T1000 (cell line): ENCODE results near the gene ARHGAP15.

ENCODE experiments used
- DNase-seq: peaks from one replicate; lab custom pipeline; 2025; ENCODE audit warnings: mixed read lengths; lab: John Stamatoyannopoulos, UW

The ARHGAP15 gene

DNA sequence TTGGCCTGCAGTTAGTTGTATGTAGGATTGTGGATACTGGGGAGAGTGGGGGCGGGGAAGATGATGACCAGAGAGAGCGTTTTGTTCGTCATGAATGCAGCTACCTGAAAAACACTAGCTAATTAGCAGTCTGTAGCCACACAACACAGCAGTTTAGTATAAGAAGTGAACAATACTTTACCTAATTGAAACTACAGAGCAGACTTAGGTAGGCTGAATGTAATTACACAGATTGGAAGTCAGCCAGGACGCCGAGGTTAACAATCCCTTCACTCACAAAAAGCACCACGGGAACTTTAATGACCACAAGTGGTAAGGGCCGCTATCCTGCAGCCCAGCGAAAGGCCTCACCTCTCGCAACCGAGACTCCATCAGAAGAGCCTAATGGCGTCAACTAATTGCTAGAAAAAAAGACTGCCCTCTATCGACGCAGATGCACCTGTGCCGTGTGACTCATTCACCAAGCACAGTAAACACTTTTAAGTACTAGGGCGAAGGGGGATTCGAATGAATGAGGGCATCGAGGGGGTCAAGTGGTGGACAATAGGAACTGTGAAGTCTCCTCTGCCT, 591.0 kb downstream of the ARHGAP15 start:
- DNase-seq, result no peak

DNA sequence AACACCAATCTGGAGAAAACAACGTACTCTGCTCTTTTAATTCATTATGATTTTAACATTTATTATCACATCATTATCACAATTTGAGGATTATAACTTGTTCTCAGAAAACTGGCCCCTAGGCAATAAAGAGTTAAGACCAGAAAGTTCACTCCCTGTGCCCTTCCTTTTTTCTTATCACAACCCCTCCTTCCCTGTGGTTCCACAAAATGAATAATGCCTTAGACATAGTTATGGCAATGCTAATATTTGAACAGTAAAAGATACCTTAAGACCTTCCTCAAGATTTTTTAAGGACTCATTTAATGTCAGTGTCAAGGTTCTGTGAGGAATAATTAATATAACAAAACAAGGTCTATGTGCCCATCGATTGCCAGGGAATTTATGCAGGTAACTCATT, 596.2 kb downstream of the ARHGAP15 start:
- no peak for DNase-seq

DNA sequence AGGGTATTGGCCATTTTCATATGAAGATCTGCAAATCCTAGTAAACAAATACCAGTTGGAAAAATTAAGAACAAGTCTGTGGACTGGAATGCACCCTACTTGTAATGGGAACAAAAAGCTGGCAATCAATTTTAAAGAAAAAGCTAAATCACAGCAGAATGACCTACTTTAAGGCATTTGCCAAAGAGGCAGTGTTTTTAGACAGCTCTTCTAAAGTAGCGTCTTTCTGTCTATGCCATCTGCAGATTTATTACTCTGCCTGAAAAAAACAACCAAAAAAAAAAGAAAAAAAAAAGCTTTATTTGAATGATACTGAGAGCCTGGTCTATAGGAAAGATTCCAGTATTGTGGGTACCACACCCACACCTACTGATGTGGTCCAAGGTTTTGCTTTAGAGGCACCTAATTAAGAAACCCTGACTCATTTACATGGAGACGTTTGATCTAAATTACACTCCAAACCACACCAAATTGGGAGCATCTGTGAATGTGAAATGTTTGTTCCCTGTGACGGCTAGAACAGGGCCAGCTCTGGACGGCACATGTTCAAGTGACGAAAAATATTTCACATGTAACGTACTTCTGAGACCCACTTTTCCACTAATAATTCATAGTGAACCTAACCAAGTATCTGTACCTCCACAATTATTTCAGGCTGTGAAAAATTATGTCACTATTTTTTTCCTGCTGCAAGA, 597.1 kb downstream of the ARHGAP15 start:
- no peak for DNase-seq

DNA sequence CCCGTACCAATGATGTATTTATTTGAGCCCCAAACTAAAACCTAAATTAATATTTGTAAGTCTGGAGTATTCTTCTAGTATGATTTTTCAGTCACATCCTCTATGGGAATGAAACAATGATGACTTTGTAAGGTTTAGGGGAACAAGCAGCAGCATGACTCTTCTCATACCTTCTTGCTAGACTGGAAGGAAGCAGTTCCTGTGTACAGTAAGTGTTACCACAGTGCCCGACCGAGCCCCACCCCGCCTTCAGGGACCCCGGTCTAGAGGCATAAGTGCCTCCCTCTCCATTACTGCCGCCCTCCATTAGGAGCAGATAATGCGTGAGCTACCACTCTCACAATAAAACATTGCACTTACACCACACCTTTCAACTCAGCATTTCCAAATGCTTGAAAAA, 599.3 kb downstream of the ARHGAP15 start:
- DNase-seq, result no peak

DNA sequence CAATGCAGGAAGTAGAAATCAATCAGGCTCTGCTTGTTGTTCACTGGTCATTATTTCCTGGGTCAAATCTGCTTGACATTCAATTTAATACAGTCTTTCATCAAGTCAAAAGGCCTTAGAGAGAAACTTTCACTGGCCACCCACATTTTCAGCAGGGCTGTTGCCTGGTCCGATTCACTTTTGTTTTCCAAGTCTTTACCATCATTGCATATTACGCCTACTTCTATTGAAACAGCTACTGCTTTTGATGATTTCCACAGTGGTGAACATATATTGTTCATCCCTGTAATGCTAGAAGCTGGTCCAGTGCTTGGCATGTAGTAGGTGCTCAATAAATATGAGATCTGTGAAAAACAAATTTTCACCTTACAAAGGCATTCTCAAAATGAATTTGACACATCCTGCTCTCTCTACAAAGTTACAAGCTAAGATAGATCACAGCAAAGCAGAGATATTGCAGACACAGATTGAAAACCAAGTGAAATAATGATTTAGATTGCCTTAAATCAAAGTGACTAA, 600.1 kb downstream of the ARHGAP15 start:
- no peak for DNase-seq

DNA sequence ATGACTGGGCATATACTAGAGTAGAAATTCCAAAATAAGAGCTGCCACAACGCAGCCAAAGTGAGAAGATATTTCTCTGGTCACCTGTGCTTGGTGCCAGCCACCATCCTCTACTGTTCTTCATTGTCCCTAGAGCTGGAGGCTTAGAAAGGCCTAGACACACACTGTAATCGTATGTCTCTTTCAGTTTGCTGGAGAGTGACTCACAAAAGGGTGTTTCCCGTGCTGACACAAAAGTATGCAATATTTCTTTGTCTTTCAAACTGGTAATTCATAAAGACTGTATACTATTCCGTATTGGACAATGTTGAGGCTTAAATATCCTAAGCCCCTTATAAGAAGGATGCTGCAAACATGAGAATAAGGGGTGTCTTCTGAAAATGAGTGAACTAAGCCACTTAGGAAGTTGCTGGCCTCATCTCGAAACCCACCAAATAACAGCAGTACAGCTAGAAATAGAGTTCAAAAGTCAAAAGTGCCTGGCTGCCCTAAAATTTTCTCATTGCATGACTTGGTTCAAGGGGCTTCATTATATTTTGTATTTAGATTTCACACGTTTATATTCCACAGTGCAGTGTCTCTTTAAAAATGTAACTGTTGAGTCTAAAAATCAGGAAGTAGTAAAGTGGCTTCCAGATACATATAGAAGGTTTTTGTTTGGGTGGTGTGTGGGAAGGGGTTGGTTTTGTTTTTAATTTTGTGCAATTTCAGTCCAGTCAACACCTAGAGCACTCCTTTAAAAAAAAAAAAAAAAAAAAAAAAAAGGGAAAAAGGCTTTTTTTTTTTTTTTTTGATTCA, 601.1 kb downstream of the ARHGAP15 start:
- DNase-seq, result no peak

DNA sequence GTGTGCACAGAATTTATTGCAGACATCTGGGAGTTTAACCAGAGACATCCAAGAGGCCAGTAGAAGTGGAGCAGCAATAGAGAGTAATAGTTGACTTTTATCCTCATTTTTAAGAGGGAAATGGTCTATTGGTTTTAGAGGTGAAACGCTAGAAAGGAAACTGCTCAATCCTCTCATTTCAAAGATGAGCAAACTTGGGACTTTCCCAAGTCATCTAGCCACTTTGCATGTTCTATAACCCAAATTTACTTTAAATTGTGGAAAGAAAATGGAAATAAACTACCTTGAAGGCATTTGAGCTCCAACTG, 601.7 kb downstream of the ARHGAP15 start:
- no peak for DNase-seq

DNA sequence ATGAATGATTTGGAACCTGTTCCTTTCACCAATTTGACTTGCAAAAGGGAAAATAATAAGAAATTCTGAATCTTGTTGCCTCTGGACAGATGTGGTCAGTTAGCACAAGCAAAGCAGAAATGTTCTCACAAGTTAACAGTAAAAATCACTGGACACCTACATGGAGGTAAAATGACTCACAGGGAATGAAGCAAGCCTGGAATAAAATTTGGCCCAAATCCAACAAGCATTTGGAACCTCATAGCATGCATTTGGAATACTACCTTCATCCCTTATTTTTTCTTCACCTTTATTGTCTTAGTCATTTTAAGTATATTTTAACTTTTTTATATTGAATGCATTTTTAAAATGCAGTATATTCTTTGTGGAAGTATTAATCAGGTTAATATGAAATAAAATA, 602.9 kb downstream of the ARHGAP15 start:
- no peak for DNase-seq

DNA sequence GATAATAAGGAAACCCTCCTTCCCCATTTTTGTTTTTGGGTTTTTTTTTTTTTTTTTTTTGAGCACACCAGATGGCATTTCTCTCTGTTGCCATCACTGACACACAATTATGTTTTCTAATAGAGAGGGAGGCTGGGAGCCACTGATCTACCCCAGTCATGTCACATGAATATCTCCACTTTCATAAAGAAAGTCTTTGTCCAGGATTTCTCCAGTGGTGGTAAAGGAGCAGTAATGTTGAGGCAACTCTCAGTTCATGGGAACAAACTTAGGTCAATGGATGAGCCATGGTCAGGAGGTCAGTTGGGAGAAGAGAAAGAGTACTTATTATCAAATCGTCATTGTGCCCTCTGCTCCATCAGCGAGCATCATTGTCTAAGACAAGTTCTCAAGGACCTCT, 603.7 kb downstream of the ARHGAP15 start:
- no peak for DNase-seq

DNA sequence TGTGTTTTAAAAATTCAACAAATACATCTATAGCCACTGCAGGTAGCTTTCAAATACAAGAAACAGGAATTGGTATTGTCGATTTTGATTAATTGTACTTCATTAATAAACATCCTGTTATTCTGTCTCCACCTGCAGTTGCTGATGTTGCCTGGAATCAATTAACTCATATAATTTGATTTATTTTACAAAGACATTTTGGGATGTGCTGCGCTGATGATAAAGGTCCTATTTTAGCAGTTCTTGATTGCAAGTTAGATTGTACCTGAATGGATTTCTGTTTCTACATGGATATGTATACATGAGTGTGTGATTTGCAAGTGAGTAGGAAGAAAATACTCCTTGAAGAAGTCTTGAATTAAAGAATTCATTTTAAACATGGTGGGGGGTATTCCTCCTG, 605.3 kb downstream of the ARHGAP15 start:
- DNase-seq, result no peak

DNA sequence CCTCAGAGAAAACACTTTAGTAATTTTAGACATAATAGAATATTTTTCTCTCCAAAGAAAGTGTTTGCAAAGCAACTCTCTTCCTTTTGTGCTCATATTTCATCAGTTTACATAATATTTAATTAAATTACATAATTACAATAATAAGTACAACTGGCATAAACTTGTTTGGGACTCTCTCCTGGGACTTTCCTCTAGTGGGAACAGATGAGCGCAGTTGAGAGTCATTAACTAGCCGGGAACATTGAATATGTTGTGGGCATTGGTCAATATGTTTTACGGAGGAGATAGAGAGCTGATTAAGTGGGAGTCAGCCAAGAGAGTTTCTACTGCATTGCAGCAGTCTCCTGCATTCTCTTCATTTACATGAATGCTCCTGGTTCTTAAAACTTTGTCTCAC, 607.7 kb downstream of the ARHGAP15 start:
- no peak for DNase-seq

DNA sequence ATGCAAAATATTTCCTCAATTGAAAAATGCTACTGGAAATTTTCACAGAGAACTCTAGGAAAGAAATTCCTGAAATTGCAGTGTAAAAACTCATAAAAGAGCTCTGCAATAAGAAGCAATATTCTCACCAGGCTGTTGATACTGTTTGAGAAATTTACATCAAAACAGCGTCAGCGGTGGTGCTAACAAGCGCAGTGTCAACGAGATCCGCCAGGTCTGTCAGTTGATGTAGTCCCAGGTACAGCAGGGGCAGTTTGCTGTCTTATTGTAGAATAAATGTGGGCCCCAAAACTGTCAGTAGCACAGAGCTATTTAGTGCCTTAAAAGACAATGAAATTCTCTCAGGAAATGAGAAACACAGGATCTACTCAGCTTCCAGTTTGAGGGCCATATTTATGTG, 611.2 kb downstream of the ARHGAP15 start:
- no peak for DNase-seq

DNA sequence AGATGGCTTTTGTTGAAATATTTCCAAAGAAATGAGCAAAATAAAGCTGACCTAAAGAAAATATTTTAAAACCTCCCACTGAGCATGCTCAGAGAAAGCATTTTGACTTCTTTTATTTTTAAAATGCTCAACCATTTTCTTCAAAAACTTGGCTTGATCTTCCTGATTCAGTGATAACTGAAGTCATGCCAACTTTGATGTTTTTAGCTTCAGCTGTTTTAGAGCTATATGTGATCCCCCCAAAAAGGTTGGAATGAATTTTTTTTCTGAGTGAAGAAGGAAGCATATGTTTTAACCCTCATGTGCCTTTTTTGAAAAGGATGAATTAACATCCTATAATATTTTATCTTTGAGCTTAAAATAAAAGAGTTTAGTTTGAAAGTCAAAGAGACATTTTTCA, 612.0 kb downstream of the ARHGAP15 start:
- DNase-seq, result no peak

DNA sequence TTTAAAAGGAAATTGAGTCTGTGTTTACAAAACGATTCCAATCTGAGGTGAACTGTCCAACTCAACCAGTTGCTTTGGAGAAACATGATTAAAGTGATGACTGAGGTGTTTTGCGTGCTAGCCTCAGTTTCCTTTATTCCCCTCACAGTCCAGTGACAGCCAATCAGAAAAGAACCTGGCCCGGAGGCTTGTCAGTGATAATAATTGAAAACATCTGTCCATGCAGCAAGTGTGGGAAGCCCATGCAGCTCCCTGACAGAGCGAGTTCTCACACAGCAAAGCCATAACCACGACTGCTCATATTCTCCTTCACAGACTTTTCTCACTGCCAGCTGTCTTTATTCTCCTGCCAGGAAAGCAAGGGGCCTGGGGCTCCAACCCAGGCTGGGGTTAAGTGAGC, 613.4 kb downstream of the ARHGAP15 start:
- DNase-seq, result no peak

DNA sequence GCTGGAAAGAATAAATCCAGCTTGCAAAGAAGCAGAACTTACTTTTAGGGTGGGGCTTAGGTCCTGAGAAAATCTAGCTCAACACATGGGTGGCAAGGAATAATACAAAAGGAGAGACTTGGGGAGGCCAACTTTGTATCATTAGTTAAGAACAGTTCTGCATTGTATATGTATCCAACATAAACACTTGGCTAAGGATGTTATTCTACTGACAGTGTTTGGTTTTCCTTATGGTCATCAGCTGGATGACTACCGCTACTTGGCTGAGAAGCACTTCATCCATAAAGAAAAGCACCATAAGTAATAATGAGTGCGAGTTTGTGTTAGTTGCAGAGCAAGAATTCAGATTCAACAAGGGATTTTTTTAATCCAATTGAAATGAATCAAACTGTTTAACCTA, 614.9 kb downstream of the ARHGAP15 start:
- DNase-seq, result no peak

DNA sequence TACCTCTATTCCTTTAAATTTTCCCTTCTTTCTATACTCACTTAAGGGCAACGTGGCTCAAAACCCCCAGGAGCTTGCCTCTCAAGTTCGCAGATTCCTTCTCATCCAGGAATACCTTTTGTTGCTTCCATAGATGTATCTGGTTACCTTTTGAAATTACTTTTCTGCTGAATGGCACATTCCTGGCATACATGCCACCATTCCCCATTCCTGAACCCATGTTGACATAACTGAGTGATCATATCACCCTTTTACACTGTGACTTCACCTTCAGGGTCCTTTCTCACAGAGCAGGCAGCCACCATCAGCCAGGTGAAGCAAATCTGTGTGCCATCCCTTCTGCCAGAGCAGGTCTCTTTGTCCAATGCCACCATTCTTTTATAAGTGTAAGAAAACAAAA, 615.8 kb downstream of the ARHGAP15 start:
- DNase-seq, result no peak

DNA sequence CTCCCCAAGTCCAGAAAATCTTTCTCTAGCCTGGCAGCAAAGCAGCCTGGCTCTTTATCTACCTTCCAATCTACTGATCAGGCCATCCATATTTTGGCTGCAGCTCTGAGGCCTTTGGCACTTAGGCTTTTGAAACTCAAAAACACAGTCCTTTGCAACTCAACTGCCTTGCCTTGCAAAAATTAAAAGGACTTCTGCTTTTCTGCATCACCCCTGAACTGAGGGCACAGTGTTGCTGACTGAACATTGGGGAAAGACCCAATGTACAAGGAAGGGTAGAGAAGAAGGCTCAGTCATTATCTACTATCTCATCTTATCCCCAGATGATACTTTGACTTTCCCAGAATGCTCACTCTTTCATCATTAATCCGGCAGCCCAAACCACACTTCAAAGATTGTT, 625.5 kb downstream of the ARHGAP15 start:
- no peak for DNase-seq

DNA sequence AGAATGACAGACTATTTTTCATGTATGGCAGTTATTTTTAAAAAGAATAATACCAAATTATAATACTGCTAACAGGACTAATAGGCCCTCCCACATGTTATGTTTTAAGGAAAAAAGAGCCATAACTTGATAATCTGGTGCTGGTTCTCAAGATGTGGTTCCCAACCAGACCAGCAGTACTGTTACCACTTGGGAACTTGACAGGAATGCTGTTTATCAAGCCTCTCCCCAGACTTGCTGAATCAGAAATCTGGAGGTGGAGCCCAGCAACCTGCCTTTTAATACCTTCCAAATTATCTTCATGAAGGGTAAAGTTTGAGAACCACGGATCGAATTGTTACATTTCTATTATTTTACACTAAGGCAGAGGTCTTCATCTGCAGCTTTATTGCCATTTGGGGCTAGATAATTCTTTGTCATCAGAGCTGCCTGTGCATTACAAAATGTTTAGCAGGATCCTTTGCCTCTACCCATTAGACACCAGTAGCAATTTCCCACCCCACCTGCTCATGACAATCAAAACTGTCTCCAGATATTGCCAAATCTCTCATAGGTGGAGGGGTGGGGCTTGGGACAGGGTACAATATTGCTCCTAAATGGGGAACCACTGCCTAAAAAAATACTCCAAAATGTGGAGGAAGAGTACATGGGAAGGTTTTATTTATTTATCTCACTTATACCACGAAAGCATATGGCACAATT, 629.6 kb downstream of the ARHGAP15 start:
- DNase-seq, result no peak

DNA sequence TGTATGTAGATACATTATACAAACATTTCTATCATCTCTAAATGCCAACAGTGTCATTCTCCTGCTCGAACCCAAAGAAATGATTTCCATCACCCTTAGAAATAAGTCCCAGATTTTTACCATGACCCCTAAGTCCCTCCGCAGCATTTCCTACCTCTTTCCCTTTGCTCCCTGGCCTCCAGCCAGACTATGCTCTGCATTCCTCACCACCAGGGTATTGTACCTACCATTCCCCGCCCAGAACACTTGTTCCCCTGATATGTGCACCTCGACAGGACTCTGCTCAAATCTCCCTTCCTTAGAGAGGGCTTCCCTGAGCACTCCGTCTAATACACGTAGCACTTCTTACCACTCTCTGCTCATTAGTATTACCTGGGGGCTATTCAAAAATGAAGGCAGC, 630.2 kb downstream of the ARHGAP15 start:
- DNase-seq, result no peak

DNA sequence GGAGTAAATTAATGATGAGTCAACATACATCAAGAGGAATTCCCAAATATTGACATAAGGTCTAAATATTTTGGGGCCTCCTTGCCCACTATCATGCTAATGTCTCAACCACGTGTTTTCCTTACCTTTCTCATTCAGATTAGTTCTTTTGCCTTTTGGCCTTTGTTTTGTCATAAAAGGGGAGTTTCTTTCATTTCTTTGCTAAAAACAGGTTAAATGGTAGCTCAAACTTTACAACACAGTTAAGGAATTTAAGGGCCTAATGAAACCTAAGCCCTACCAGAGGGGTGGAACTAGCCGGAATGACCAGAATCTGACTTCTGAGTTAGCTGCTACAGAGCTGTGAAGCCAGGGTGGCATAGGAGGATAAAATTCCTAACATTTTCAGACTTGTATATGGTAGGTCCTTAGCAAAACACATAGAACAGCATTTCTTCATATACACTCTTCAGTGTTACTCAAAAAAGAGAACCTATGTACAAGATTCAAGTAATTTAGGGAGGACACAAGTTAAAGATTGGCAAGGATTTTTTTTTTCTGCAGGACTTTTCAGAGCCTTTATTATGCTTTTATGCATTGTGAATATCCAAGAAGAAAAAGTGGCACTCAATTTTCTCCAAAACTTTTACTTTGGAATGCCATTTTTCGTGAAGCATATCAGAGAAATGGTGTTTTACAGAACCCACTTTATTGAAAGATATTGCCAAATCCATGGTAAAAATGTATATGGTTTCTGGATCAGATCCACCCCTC, 633.1 kb downstream of the ARHGAP15 start:
- no peak for DNase-seq

DNA sequence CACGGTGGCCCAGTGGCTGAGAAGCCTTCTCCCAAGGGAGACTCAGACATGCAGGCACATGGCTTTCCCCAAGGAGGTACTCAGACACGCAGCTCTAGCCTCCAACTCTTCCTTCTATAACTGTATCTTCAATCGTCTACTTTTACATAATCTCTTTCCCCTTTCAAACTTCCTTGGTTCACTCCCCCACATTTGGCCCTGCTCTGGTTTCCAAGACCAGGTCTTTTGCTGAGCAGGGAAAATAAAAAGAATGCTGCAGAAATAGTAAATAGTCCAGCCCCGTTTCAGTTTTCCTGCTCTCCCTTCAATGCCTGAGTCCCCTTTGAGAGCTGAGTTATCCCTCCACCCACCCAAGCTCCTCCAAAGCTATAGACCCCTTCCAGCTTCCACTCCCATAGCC, 635.0 kb downstream of the ARHGAP15 start:
- DNase-seq, result no peak

DNA sequence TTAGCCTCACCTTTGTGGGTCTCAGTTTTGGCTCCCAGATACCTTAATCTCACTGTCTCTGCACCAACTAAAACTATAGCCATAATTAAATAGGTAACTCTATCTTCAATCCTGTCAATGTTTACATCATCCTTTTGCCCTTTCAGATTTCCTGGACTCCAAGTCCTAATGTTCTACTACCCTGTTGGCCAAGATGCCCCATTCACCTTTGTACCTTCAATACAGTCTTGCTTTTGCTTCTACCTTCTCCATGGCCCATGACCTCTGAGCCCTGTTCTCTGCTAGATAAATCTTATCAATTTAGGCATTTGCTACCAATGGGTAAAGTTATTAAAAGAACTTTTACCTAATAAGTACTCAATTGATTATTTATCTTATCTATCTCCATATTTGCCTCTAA, 635.5 kb downstream of the ARHGAP15 start:
- DNase-seq, result no peak
